ENCODE data around the gene DNAH11. TPM values are rescaled to one million over a fixed set of nuclear protein-coding genes. Genes with fewer than 3 reads are reported as not detected.

The DNAH11 gene
- total RNA-seq, 1 experiment from 2014 or later, result 0.15 TPM

DNA sequence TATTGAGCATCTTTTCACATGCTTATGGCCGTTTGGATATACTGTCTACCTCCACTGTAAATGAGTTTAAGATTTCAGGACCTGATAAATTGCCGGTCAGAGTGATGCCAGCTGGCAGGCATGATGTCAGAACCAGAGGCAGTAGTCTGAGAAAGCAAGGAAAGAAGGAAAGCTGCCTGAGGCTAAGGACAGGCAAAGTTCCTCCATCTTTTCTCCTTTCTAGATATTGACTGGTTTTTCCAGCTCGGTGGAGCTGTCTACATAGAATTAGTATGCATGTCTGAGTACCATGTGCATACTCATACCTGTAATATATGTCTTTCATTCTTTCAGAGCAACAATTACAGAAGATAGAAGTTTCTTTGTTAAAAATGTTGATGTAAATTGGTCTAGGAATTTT lies 350.6 kb downstream of the DNAH11 start:
- Histone ChIP-seq H3K4me1 (ENCODE audit: control insufficient read depth, insufficient read depth, low read length) (no peaks in the 10 kb centered on the region), H3K4me3 (ENCODE audit: low read depth in 2 of 2, low read length in 2 of 2) (no peak overlapping the region), H3K27me3 (ENCODE audit: control insufficient read depth, insufficient read depth, low read length) (no peaks in the 10 kb centered on the region), H3K36me3 (ENCODE audit: control insufficient read depth, insufficient read depth, low read length) (no peaks in the 10 kb centered on the region), H3K27ac (ENCODE audit: low read length) (no peak overlapping the region), H3K9me3 (ENCODE audit: control insufficient read depth, insufficient read depth, low read depth, low read length) (no peaks in the 10 kb centered on the region)
- DNase-seq (ENCODE audit: low read depth, low spot score), result no peak
- no peak for TF ChIP-seq SIN3A (IDR thresholded peaks at IDR 0.05; ENCODE audit: borderline replicate concordance, insufficient read depth, low read depth, low read length)
- TF ChIP-seq, protein P1, sequence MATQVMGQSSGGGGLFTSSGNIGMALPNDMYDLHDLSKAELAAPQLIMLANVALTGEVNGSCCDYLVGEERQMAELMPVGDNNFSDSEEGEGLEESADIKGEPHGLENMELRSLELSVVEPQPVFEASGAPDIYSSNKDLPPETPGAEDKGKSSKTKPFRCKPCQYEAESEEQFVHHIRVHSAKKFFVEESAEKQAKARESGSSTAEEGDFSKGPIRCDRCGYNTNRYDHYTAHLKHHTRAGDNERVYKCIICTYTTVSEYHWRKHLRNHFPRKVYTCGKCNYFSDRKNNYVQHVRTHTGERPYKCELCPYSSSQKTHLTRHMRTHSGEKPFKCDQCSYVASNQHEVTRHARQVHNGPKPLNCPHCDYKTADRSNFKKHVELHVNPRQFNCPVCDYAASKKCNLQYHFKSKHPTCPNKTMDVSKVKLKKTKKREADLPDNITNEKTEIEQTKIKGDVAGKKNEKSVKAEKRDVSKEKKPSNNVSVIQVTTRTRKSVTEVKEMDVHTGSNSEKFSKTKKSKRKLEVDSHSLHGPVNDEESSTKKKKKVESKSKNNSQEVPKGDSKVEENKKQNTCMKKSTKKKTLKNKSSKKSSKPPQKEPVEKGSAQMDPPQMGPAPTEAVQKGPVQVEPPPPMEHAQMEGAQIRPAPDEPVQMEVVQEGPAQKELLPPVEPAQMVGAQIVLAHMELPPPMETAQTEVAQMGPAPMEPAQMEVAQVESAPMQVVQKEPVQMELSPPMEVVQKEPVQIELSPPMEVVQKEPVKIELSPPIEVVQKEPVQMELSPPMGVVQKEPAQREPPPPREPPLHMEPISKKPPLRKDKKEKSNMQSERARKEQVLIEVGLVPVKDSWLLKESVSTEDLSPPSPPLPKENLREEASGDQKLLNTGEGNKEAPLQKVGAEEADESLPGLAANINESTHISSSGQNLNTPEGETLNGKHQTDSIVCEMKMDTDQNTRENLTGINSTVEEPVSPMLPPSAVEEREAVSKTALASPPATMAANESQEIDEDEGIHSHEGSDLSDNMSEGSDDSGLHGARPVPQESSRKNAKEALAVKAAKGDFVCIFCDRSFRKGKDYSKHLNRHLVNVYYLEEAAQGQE (IDR thresholded peaks at IDR 0.05; ENCODE audit: insufficient read depth in 1 of 2, low read depth in 2 of 2, low read length in 1 of 2), result no peak
- TF ChIP-seq TCF7L2 (IDR thresholded peaks at IDR 0.05; ENCODE audit: low read depth, low read length), result no peak
- no peak for TF ChIP-seq POLR2AphosphoS5 (IDR thresholded peaks at IDR 0.05; ENCODE audit: low read depth, low read length)
- no peak for TF ChIP-seq CTCF (IDR thresholded peaks at IDR 0.05)
- intact Hi-C loops (cut with micrococcal nuclease; ENCODE audit: unreplicated experiment), result no loop called here
- ChIA-PET CTCF (no interaction called here), POLR2A (interaction anchor here (0.6 kb wide), 1 partner anchor 25 kb away, joined by 15 read pairs; no protein-coding TSS in a partner anchor)
- no TSS peak for BruUV-seq (replicated peaks)
- no peak for ATAC-seq
- in situ Hi-C loops (cut with HindIII; ENCODE audit: low pct_unique_long_range_greater_than_20kb, low sequenced_read_pairs), result no loop called here

DNA sequence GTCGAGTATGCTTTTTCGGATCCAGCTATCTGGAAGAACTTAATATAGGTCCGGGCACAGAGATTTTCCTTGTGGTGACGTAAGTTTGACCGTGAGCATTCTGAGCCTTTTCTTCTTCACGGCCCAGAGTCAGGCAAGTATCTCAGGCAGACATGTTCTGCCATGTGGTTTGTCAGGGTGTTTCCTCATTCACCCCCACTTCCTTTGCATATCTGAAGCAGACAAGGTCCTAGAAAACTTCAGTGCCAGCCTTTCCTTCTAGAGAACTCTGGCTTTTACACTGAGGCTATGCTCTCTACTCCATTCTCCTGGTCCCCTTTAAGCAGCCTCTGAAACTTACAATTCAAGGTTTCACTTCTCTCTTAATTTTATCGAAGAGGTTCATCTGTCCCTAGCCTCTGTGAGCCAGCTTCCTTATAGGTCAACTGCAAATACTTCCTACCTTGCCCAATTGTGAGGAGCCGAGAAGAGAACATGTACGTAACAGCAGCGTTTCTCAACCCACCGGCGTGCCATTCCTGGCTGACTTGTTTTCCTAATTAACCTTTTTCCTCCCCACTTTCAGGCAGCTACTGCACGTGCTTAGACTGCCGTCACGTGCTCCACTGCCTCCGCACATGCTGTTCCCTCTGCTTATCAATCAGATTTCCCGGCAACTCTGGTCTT lies 355.6 kb downstream of the DNAH11 start:
- ATAC-seq, result no peak
- POLR2A ChIA-PET, result no interaction called here
- H3K36me3 ChIP-seq (ENCODE audit: control insufficient read depth, insufficient read depth, low read length), result no peaks in the 10 kb centered on the region
- in situ Hi-C loops (cut with HindIII; ENCODE audit: low pct_unique_long_range_greater_than_20kb, low sequenced_read_pairs) (no loop called here), intact Hi-C loops (cut with micrococcal nuclease; ENCODE audit: unreplicated experiment) (no loop called here)
- no TSS peak for BruUV-seq (replicated peaks)
- H3K4me1 ChIP-seq (ENCODE audit: control insufficient read depth, insufficient read depth, low read length), result no peaks in the 10 kb centered on the region
- H3K27me3 ChIP-seq (ENCODE audit: control insufficient read depth, insufficient read depth, low read length), result no peaks in the 10 kb centered on the region
- H3K27ac ChIP-seq (ENCODE audit: low read length), result no peak overlapping the region
- TF ChIP-seq, protein P1 (IDR thresholded peaks at IDR 0.05; ENCODE audit: insufficient read depth in 1 of 2, low read depth in 2 of 2, low read length in 1 of 2), result no peak
- TF ChIP-seq TCF7L2 (IDR thresholded peaks at IDR 0.05; ENCODE audit: low read depth, low read length) (no peak), POLR2AphosphoS5 (IDR thresholded peaks at IDR 0.05; ENCODE audit: low read depth, low read length) (no peak), CTCF (IDR thresholded peaks at IDR 0.05) (no peak)
- CTCF ChIA-PET, result no interaction called here
- H3K4me3 ChIP-seq (ENCODE audit: low read depth in 2 of 2, low read length in 2 of 2), result no peak overlapping the region
- H3K9me3 ChIP-seq (ENCODE audit: control insufficient read depth, insufficient read depth, low read depth, low read length), result no peaks in the 10 kb centered on the region
- no peak for DNase-seq (ENCODE audit: low read depth, low spot score)

All from Panc1 (cell line).